ENCODE results near the gene RPP38. TPM values are rescaled to one million over a fixed set of nuclear protein-coding genes. Genes with fewer than 3 reads are reported as not detected.

Gene RPP38
- 9.7 and 19.3 TPM in 2 replicates for total RNA-seq

GRCh38 chr10:15097011-15097812 is at the start of gene RPP38:
RPP38 (plus strand) TSS chr10:15097355; CDS start chr10:15103315, 5,960 bp downstream.

DNA sequence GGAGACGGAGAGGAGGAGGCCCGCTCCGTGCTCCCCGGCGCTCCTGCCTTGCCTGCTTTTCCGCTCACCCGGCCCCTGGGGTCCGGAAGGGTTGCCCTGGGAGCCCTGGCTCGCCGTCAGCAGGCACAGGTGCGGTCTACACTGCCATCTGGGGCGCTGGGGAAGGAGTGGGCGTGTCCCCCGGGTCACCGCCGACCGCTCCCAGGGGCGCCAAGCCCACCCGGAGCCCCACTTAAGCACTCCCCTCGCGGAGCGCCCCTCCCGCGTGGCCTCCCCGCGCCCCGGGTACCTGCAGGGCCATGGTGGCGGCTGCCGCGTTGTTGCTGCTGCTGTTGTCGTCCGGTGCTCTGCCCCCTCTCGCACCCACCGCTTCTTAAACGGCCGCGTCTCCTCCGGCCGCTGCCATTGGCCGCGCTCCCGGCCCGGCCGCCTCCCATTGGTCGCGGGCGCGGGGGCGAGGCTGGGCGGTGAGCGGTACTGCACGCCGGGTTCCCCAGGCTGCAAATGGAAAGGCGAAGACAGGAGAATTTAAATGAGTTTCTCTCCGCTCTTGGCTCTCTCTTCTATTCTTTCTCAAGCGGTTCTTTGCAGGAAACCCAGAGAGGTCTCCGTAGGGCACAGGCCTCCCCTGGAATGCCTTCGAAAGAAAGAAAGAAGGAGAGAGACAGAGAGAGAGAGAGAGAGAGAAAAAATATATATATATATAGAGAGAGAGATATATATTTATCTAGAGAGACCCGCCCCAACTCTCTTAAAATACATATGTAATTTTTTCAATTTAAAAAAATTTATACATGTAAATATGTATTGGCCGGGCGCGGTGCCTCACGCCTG is 8.5 kb upstream of the RPP38 start, which contains the start of gene ACBD7:
Gene ACBD7, minus strand, starts transcription at position 349 of the 834 bp plus-strand sequence. Its CDS starts 48 bp downstream, at position 301.

Other genes with a start within 250 kb of the RPP38 start
- gene SUV39H2, start 218.5 kb upstream of the RPP38 start, total RNA-seq, result 6.1 and 9.7 TPM in 2 replicates
- gene DCLRE1C, start 143.3 kb upstream of the RPP38 start, total RNA-seq, result 4.2 and 4.3 TPM in 2 replicates
- not detected in 2 replicates for gene MEIG1, start 138.0 kb upstream of the RPP38 start, total RNA-seq
- gene OLAH, start 53.4 kb upstream of the RPP38 start, total RNA-seq, result under 0.01 and 1.6 TPM in 2 replicates
- 0.16 and 0.18 TPM in 2 replicates for gene ACBD7, start 8.6 kb upstream of the RPP38 start, total RNA-seq
- 28.2 and 29.6 TPM in 2 replicates for gene NMT2, start 71.3 kb downstream of the RPP38 start, total RNA-seq

Measured in cardiac atrium fibroblast (primary cell).